Mammary microvascular endothelial cell (primary cell): Measurements from ENCODE around the gene PFDN4. TPM values are rescaled to one million over a fixed set of nuclear protein-coding genes. Genes with fewer than 3 reads are reported as not detected.

Experiments used
- total RNA-seq: library from RNA; depleted of rRNA; stranded (reverse); fragments of >200 nt; gene quantifications from 2 replicates; pipeline ENCODE4 v1.2.3, GENCODE V29; 2015

The PFDN4 gene
- total RNA-seq, result 110 and 132 TPM in 2 replicates

GRCh38 chr20:54207743-54208547, at the start of gene PFDN4:
TSS of gene PFDN4 (plus strand) at chr20:54208087. CDS start at chr20:54208101, 14 bp downstream.

GRCh38 chr20:54173653-54174456, 34.0 kb upstream of the PFDN4 start, which contains the start of gene CYP24A1:
TSS of gene CYP24A1 (minus strand) at chr20:54173986. CDS start at chr20:54173579, 407 bp downstream.

Other genes starting within 250 kb of the PFDN4 start
- gene BCAS1, start 137.5 kb upstream of the PFDN4 start, total RNA-seq, result not detected in 2 replicates
- gene CYP24A1, start 34.1 kb upstream of the PFDN4 start, total RNA-seq, result not detected in 2 replicates